Measurements from ENCODE around the gene DMAC1.

DMAC1 gene

DNA sequence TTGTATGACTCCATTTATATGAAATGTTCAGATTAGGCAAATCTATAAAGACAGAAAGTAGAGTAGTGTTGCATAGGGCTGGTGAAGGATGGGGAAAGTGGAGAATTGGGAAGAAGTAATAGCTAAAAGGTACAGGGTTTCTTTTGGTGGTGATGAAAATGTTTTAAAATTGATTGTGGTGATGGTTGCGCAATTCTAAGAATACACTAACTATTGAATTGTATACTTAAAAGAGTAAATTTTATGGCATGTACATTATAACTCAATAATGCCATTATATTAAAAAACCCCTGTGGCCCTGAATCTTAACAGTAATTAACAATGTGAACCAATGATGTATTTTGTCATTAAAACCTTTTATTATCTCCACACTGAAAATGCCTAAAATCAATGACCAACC lies 20.4 kb upstream of the DMAC1 start:
- Histone ChIP-seq H3K4me1 (ENCODE audit: control insufficient read depth, insufficient read depth, low read length, poor library complexity, severe bottlenecking) (no peaks in the 10 kb centered on the region), H3K4me3 (ENCODE audit: insufficient read depth, low read depth, low read length, poor library complexity, severe bottlenecking) (no peak overlapping the region), H3K9me3 (ENCODE audit: control insufficient read depth, low read length) (no peaks in the 10 kb centered on the region), H3K36me3 (ENCODE audit: control insufficient read depth, insufficient read depth, low read length) (no peaks in the 10 kb centered on the region), H3K27me3 (replicated peaks; ENCODE audit: control insufficient read depth, insufficient read depth, low read length, poor library complexity, severe bottlenecking) (no peaks in the 10 kb centered on the region), H3K27ac (ENCODE audit: insufficient read depth, low read length, poor library complexity, severe bottlenecking) (no peak overlapping the region)
- no peak for DNase-seq

DNA sequence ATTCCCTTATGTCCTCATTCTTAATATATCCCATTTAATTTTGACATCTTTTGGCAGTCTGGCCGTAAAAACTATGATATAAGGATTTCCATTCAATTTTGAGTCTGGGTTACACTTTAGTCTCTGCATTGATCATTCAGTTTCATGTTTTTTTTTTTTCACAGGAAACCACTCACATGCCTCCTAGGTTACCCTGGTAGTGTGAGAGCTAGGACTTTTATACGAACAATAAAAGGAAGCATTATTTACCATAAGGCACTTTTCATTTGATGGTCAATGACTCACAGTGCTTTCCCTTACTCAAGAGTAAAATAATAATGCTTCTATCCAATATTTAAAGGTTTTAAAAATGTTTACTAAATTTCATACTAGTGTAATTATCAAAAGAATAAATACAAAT lies 16.4 kb upstream of the DMAC1 start:
- no peak for DNase-seq

DNA sequence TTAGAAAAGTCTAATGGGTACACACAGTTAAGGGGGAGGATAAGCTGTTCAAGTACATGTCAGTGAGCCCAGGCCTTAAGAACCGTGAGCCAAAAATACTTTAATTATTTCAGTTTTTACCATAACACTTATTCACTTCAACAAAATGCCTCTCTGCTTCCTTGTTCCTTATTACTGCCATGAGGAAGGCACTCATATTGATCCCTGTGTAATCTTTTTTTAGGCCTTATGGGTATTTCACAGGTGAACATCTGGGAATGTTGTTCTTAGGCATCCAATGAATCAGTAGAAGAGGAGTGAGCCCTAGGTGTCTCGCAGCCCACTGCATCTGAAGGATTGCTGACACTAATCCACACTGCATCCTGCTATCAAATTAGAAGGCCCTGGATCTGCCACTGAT lies 13.5 kb upstream of the DMAC1 start:
- no peak overlapping the region for H3K27ac ChIP-seq (ENCODE audit: insufficient read depth, low read length, poor library complexity, severe bottlenecking)
- H3K36me3 ChIP-seq (ENCODE audit: control insufficient read depth, insufficient read depth, low read length), result no peaks in the 10 kb centered on the region
- H3K4me3 ChIP-seq (ENCODE audit: insufficient read depth, low read depth, low read length, poor library complexity, severe bottlenecking), result no peak overlapping the region
- DNase-seq, result no peak
- H3K27me3 ChIP-seq (replicated peaks; ENCODE audit: control insufficient read depth, insufficient read depth, low read length, poor library complexity, severe bottlenecking), result no peaks in the 10 kb centered on the region
- no peaks in the 10 kb centered on the region for H3K9me3 ChIP-seq (ENCODE audit: control insufficient read depth, low read length)
- no peaks in the 10 kb centered on the region for H3K4me1 ChIP-seq (ENCODE audit: control insufficient read depth, insufficient read depth, low read length, poor library complexity, severe bottlenecking)

More for the DNA sequence above, 16.4 kb upstream of the DMAC1 start:
- Histone ChIP-seq H3K4me1 (ENCODE audit: control insufficient read depth, insufficient read depth, low read length, poor library complexity, severe bottlenecking) (no peaks in the 10 kb centered on the region), H3K27me3 (replicated peaks; ENCODE audit: control insufficient read depth, insufficient read depth, low read length, poor library complexity, severe bottlenecking) (no peaks in the 10 kb centered on the region), H3K9me3 (ENCODE audit: control insufficient read depth, low read length) (no peaks in the 10 kb centered on the region), H3K27ac (ENCODE audit: insufficient read depth, low read length, poor library complexity, severe bottlenecking) (no peak overlapping the region), H3K4me3 (ENCODE audit: insufficient read depth, low read depth, low read length, poor library complexity, severe bottlenecking) (no peak overlapping the region), H3K36me3 (ENCODE audit: control insufficient read depth, insufficient read depth, low read length) (no peaks in the 10 kb centered on the region)

DNA sequence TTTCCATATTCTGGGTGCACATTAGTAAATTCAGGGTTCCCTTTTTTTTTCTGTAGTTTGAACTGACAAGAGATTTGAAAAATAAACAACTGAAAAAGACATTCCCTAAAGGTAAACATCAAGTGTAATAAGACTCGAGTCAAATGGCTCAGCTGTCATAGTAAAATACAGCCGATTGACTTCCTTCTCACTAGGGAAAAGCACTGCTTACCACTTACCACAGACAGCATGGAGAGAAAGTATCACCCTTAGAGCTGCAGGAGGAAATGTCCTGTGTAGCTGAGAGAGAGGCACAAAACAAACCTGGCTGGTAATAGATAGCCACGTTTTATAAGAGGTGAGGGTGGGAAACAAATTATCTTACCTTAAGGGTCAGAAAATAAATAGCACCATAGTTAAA lies 12.1 kb upstream of the DMAC1 start:
- Histone ChIP-seq H3K4me3 (ENCODE audit: insufficient read depth, low read depth, low read length, poor library complexity, severe bottlenecking) (no peak overlapping the region), H3K4me1 (ENCODE audit: control insufficient read depth, insufficient read depth, low read length, poor library complexity, severe bottlenecking) (no peaks in the 10 kb centered on the region), H3K9me3 (ENCODE audit: control insufficient read depth, low read length) (no peaks in the 10 kb centered on the region), H3K27ac (ENCODE audit: insufficient read depth, low read length, poor library complexity, severe bottlenecking) (no peak overlapping the region), H3K36me3 (ENCODE audit: control insufficient read depth, insufficient read depth, low read length) (no peaks in the 10 kb centered on the region), H3K27me3 (replicated peaks; ENCODE audit: control insufficient read depth, insufficient read depth, low read length, poor library complexity, severe bottlenecking) (no peaks in the 10 kb centered on the region)
- no peak for DNase-seq

DNA sequence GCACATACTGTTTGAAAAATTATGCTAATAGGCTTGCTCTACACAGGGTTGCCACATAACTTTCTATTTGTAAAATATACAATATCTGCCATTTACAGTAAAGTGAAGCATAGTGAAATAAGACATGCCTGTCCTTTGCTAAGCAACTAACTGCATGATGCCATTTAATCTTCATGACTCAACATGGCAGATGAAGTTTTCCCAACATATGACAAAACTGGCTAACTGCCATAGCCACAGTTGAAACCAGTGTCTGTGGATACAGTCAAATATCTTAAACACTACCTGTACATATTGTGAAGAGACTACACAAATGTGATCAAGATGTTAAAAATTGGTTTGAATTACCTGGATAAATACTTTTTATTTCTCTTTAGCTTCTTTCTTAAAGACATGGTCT lies 3.1 kb upstream of the DMAC1 start:
- DNase-seq, result no peak
- Histone ChIP-seq H3K4me3 (ENCODE audit: insufficient read depth, low read depth, low read length, poor library complexity, severe bottlenecking) (no peak overlapping the region), H3K4me1 (ENCODE audit: control insufficient read depth, insufficient read depth, low read length, poor library complexity, severe bottlenecking) (no peaks in the 10 kb centered on the region), H3K27me3 (replicated peaks; ENCODE audit: control insufficient read depth, insufficient read depth, low read length, poor library complexity, severe bottlenecking) (no peaks in the 10 kb centered on the region), H3K36me3 (ENCODE audit: control insufficient read depth, insufficient read depth, low read length) (no peaks in the 10 kb centered on the region), H3K9me3 (ENCODE audit: control insufficient read depth, low read length) (no peaks in the 10 kb centered on the region), H3K27ac (ENCODE audit: insufficient read depth, low read length, poor library complexity, severe bottlenecking) (no peak overlapping the region)

DNA sequence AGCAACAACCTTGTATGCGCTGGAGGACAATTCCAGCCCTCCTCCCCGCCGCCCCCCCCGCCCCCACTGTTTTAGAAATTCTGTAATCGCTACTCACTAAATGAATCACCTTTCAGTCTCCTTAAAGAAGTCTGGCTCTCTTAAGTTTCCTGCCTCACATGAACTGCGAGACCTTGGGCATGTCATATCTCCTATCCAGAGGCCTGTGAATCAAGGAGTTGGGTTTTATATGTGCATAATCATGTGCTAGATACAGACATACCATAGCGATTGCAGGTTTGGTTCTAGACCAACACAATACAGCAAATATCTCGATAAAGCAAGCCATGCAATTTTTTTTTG lies 337 bp upstream of the DMAC1 start:
- Histone ChIP-seq H3K4me3 (ENCODE audit: insufficient read depth, low read depth, low read length, poor library complexity, severe bottlenecking) (peak overlapping the region; percentile 91), H3K9me3 (ENCODE audit: control insufficient read depth, low read length) (no peaks in the 10 kb centered on the region), H3K36me3 (ENCODE audit: control insufficient read depth, insufficient read depth, low read length) (peaks cover 10% of the 10 kb centered on the region), H3K27ac (ENCODE audit: insufficient read depth, low read length, poor library complexity, severe bottlenecking) (no peak overlapping the region), H3K27me3 (replicated peaks; ENCODE audit: control insufficient read depth, insufficient read depth, low read length, poor library complexity, severe bottlenecking) (no peaks in the 10 kb centered on the region), H3K4me1 (ENCODE audit: control insufficient read depth, insufficient read depth, low read length, poor library complexity, severe bottlenecking) (no peaks in the 10 kb centered on the region)
- no peak for DNase-seq

DNA sequence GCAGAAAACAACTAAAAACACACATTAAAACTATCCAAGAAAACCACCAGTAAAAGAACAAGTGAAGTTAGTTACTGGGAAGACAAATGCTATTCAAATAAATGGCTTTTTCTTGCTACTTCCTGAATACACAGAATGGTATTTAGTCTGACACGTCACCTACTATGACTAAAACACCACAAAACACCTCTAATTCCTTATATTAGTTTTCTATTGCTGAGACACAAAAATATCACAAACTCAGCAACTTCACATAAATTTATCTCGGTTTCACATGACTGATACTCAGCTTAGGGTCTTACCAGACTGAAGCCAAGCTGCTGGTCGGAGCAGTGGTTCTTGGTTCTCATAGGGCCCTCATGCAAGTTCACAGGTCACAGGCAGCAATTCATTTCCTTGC lies 5.4 kb downstream of the DMAC1 start:
- Histone ChIP-seq H3K9me3 (ENCODE audit: control insufficient read depth, low read length) (no peaks in the 10 kb centered on the region), H3K27ac (ENCODE audit: insufficient read depth, low read length, poor library complexity, severe bottlenecking) (no peak overlapping the region), H3K27me3 (replicated peaks; ENCODE audit: control insufficient read depth, insufficient read depth, low read length, poor library complexity, severe bottlenecking) (no peaks in the 10 kb centered on the region), H3K4me1 (ENCODE audit: control insufficient read depth, insufficient read depth, low read length, poor library complexity, severe bottlenecking) (peaks cover 3% of the 10 kb centered on the region), H3K4me3 (ENCODE audit: insufficient read depth, low read depth, low read length, poor library complexity, severe bottlenecking) (no peak overlapping the region), H3K36me3 (ENCODE audit: control insufficient read depth, insufficient read depth, low read length) (peaks cover 23% of the 10 kb centered on the region)
- no peak for DNase-seq

DNA sequence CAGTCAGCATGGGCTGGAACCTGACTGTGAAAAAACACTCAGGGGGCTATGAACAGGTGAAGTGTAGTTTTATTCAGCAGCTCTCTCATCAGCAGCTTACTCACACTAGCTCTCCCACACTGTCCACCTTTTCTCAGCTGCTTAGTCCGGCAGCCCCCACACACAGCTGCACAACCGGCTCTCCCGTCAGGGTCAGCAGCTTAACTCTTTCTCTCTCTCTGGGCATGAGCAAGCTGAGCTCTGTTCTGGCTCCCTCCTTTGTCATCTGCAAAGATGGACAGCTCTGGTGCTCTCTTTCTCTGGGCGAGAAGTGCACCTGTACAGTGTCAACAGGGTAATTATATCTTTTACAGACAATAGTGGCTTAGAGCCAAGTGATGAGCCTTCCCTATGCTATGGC lies 8.2 kb downstream of the DMAC1 start:
- H3K4me3 ChIP-seq (ENCODE audit: insufficient read depth, low read depth, low read length, poor library complexity, severe bottlenecking), result no peak overlapping the region
- H3K36me3 ChIP-seq (ENCODE audit: control insufficient read depth, insufficient read depth, low read length), result peaks cover 23% of the 10 kb centered on the region

DNA sequence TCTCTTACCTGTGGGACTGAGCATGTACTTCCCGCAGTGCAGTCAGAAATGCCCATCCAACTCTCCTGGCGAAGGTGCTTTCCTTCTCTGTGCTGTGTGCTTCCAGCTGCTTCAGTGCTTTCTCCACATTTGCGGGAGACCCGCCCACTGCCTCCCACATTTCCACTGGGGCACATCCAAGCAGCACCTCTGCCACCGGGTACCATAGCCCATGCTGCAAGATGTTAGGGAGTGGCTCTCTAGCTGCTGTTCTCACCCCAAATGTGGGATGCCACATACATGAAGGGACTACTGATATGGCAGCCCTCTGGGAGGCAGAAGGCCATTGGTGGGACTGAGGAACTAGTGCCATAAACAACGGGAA lies 8.8 kb downstream of the DMAC1 start:
- no peaks in the 10 kb centered on the region for H3K9me3 ChIP-seq (ENCODE audit: control insufficient read depth, low read length)
- no peak for DNase-seq
- no peaks in the 10 kb centered on the region for H3K27me3 ChIP-seq (replicated peaks; ENCODE audit: control insufficient read depth, insufficient read depth, low read length, poor library complexity, severe bottlenecking)
- peaks cover 19% of the 10 kb centered on the region for H3K36me3 ChIP-seq (ENCODE audit: control insufficient read depth, insufficient read depth, low read length)
- H3K4me1 ChIP-seq (ENCODE audit: control insufficient read depth, insufficient read depth, low read length, poor library complexity, severe bottlenecking), result peaks cover 3% of the 10 kb centered on the region
- no peak overlapping the region for H3K4me3 ChIP-seq (ENCODE audit: insufficient read depth, low read depth, low read length, poor library complexity, severe bottlenecking)
- no peak overlapping the region for H3K27ac ChIP-seq (ENCODE audit: insufficient read depth, low read length, poor library complexity, severe bottlenecking)

More for the DNA sequence above, 8.2 kb downstream of the DMAC1 start:
- H3K4me1 ChIP-seq (ENCODE audit: control insufficient read depth, insufficient read depth, low read length, poor library complexity, severe bottlenecking), result peaks cover 3% of the 10 kb centered on the region
- DNase-seq, result no peak
- H3K27me3 ChIP-seq (replicated peaks; ENCODE audit: control insufficient read depth, insufficient read depth, low read length, poor library complexity, severe bottlenecking), result no peaks in the 10 kb centered on the region
- H3K27ac ChIP-seq (ENCODE audit: insufficient read depth, low read length, poor library complexity, severe bottlenecking), result no peak overlapping the region
- H3K9me3 ChIP-seq (ENCODE audit: control insufficient read depth, low read length), result no peaks in the 10 kb centered on the region

DNA sequence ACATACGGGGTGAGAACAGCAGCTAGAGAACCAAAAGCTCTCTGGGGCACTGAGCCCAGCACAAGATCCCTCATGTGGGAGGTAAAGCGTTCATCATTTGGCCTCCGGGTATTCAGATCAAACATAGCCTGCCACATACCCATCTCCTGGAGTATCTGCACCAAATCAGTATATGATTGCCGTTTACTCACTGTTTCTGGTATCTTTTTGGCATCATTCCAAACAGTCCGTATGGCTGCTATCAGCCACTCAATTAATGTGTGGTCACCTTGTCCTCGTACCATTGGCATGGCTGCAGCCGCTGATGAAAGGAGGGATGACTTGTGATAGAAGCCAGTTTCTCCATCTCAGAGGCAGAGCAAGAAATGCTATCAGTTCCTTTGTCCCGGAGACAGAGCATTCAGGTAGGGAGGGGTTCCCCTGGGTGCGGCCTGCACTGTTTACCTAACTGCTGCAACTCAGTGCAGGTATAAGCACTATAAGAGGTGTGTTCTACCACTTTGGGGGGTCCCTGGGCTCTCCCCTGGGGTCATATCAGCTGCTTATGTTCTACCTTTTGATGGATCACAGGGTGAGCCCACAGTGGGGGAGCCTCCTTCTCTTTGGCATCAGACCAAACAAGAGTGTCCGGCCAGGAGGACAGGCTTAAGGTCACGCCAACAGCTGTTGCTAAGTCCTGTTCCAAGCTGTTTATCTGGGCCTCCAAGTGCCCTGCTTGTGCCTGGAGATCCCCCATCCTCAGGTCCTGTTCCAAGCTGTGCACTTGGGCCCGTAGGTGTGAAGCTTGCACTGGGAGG lies 9.4 kb downstream of the DMAC1 start:
- H3K27ac ChIP-seq (ENCODE audit: insufficient read depth, low read length, poor library complexity, severe bottlenecking), result no peak overlapping the region
- peaks cover 14% of the 10 kb centered on the region for H3K36me3 ChIP-seq (ENCODE audit: control insufficient read depth, insufficient read depth, low read length)
- H3K27me3 ChIP-seq (replicated peaks; ENCODE audit: control insufficient read depth, insufficient read depth, low read length, poor library complexity, severe bottlenecking), result no peaks in the 10 kb centered on the region
- DNase-seq, result no peak
- H3K4me1 ChIP-seq (ENCODE audit: control insufficient read depth, insufficient read depth, low read length, poor library complexity, severe bottlenecking), result peaks cover 3% of the 10 kb centered on the region
- no peaks in the 10 kb centered on the region for H3K9me3 ChIP-seq (ENCODE audit: control insufficient read depth, low read length)
- no peak overlapping the region for H3K4me3 ChIP-seq (ENCODE audit: insufficient read depth, low read depth, low read length, poor library complexity, severe bottlenecking)

Data from effector memory CD4-positive, alpha-beta T cell (primary cell).